GM19455 (cell line): ENCODE results near the gene SNRNP70.
"Not testable (repeated sequence)": the region's sequence is repeated elsewhere in the genome, so short reads cannot be mapped to it uniquely, and the experiment has no call there.

ENCODE experiments used
- ATAC-seq: cut with Tn5 transposase; IDR thresholded peaks from one replicate; pipeline ENCODE4 v1.9.1; 2021; ENCODE audit not compliant: unreplicated experiment

Gene SNRNP70

DNA sequence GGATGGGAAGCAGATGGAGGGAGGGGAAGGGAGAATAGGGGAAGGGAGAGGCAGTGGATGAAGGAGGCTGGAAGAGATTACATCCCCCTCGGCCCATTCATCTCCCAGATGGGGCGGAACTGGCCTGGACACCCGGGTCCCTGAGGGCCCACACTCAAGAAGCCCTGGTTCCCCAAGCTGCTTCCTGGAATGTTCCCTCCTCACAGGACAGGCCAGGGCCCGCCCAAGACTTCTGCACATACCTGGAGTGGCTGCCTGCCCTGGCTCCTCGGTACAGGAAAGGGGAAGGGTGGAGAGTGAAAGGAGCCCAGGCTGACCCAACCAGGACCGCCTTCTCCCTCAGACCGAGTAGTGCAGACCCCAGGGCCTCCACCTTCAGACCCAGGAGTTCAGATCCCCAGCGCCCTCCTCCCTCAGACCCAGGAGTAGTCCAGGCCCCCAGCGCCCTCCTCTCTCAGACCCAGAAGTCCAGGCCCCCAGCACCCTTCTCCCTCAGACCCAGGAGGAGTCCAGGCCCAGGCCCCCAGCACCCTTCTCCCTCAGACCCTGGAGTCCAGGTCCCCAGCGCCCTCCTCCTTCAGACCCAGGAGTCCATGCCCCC is 21.1 kb upstream of the SNRNP70 start:
- no peak for ATAC-seq

DNA sequence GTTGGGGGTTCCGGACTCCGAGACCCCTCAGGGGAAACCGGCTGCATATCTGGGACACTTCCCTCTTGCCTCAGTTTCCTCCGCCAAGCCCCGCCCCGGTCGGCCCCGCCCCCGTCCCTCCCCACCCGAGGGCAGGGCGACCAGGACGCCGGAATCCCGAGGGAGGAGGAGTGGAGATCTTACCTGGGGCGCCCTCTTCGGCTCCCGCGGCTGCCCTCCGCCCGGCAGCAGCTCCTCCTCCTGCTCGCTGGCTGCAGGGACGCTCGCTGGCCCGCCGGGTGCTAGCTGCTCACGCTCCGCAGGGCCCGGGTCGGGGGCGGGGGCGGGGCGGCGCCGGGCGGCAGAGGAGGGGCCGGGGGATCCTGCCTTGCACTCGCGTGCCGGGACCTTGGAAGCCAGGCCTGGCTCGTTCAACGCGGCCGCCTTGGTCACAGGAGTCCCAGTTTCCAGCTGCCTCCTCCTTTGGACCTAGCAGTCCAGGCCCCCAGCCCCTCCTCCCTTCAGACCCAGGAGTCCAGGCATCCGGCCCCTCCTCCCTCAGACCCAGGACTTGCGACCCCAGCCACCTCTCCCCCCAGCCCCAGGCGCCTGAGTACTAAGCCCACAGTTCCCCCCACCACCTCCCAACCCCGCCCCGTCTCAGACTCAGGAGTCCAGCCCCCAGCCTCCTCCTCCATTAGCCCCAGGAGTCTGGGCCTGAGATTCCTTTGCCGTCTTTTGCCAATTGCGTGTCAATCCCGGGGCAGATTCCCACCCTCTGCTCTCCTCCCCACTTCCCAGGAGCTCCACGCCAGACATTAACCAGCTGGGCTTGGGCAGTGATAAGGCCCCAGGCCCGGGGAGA is 20.3 kb upstream of the SNRNP70 start, which contains the start of gene NTF4:
TSS of gene NTF4 (minus strand) at position 51 of the 844 bp plus-strand sequence. CDS start 2,821 bp downstream, outside the sequence.
- no peak for ATAC-seq

DNA sequence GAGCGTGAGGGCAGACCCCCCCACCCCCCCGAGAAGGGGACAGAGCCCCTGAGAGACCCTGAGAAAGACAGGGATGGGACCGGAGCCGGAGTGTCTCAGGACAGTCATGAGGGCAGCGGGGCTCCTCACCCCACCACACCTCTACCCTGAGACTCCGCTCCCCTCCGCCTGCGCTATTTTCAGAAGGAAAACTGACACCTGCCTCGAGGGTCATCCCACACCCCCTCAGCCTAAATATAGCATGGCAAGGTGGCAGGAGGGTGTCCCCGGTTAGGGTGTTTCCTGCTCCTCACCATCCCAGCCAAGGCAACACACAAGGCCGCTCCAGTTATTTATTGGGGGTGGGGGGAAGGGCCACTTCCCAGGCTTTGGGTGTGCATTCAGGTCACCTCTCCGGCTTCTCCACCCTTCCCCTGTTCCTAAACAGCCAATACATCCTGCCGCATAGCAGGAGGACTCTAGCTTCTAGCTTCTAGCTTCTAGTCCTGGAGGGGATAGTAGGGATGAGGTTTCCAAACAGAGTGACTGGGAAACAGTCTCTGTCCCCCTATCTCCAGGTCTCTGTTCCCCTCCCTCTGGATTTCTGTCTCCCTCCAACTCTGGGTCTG is 19.2 kb upstream of the SNRNP70 start:
- no peak for ATAC-seq

DNA sequence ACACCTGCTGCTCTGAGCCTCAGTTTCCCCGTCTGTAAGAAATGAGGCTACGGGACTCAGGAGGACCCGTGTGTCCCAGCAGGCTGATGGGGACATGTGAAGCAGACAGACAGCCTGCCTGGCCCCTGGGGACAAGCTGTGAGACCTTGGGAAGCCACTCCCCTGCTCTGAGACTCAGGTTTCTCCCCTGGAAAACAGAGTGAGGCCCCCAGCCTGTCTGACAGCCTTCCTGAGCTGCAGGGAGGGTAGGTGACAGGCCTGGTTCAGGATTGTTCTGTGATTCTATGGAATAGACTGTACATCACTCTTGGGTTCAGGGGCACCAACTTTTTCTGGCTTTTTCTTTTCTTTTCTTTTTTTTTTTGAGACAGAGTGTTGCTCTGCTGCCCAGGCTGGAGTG is 17.7 kb upstream of the SNRNP70 start:
- ATAC-seq = no peak

DNA sequence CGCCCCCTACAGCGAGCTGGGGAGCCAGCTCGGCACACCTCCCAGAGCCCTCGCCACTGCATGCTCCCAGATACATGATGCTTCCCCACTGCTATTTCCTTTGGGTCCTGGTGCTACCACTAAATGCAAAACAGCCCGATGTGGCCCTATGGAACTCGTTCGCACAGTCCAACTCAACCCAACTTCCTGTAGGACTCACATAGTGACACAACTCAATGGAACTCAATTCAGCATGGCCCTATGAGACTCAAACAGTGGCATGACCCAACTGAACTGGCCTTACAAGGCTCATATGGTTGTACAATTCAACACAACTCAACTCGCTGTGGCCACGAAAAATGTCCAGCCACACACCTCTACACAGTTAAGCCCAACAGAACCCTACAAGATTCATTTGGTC is 16.2 kb upstream of the SNRNP70 start:
- no peak for ATAC-seq

DNA sequence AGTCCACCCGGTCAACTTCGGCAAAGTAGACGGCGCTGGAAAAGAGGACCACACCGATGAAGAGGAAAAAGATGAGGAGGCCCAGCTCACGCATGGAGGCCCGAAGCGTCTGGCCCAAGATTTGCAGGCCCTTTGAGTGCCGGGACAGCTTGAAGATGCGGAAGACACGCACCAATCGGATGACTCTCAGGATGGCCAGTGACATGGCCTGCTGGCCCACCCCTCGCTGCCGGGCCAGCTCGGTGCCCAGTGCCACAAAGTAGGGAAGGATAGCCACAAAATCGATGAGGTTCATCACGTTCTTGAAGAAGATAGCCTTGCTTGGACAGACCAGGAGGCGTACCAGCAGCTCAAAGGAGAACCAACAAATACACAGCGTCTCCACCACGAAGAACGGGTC is 14.8 kb upstream of the SNRNP70 start:
- no peak for ATAC-seq

DNA sequence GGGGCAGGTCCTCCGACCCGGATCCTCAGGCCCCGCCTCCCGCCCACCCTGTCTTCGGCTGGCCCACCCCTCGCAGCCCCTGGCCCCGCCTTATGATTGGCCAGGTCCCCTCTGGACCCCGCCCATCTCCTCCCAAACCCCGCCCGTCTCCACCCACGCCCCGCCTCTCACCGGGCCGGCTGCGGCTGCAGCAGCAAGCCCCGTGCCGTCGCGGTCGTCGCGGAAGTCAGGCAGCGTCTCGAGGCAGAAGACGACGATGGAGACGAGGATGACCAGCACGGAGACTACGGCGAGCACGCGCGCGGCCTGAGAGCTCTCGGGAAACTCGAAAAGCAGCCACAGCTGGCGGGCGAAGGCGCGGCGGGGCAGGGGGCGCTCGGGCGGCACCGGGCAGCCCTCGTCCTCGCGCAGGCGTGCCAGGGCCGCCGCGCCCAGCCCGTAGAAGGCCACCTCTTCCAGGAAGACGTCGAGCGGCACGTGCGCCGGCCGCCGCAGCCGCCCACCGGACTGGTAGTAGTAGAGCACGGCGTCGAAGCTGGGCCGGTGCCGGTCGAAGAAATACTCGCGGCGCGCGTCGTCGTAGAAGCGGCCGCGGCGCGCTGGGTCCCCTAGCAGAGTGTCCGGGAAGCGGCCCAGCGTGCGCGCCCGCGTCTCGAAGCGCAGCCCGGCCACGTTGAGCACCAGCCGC is 13.2 kb upstream of the SNRNP70 start:
- no peak for ATAC-seq

DNA sequence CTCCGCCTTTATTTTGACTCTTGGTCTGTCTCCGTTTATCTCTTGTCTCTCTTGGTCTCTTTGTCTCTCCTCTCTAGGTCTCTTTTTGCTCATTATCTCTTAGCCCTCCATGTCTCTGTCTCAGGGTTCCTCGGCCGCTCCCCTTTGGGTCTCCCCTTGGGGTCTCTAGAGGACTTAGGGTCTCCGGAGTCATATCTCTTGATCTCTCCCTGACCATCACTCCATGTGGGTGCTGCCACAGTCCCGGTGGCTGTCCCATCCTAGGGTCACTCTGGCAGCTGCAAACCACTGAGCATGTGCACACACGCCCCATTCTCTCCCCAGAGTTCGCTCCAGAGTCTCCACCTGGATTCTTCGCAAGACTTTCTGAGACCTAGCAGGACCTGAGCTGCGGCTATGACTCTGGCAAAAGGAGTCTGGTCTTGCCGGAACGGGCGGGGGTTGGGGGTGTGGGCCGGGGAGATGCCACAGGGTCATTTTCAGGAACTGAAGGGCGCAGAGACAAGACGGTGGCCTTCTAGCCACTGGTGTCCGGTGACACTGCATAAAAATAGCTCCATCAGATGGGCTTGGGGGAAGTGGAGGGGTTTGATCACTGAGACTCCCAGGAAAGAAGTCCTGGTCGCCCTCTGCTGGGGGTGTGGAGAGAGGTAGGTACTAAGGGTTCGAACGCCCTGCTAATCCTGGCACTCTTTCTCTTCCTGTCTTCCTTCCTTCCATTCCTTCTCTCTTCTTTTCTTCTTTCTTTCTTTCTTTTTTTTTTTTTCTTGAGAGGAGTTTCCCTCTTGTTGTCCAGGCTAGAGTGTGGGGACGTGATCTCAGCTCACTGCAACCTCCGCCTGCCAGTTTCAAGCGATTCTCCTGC is 11.5 kb upstream of the SNRNP70 start:
- ATAC-seq = no peak

DNA sequence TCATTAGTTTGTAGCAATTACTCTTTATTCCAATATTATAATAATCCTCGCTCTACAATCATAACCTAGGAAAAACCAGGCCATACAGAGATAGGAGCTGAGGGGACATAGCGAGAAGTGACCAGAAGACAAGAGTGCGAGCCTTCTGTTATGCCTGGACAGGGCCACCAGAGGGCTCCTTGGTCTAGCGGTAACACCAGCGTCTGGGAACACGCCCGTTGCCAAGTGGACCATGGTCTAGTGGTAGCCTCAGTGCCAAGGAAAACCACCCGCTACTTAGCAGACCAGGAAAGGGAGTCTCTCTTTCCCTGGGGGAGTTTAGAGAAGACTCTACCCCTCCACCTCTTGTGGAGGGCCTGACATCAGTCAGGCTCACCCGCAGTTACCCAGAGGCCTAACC is 10.4 kb upstream of the SNRNP70 start:
- ATAC-seq = not testable (repeated sequence)

DNA sequence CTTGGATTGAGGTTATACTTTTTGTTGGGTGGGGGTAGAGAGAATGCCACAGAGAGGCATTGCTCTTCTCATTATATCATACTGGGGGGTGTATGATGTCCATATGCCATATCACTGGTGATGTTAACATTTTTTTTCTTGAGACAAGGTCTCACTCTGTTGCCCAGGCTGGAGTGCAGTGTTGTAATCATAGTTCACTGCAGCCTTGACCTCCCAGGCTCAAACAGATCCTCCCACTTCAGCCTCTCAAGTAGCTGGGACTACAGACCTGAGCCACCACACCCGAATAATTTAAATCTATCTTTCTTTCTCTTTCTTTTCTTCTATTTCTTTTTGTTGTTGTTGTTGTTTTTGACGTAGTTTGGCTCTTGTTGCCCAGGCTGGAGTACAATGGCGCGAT is 4.9 kb upstream of the SNRNP70 start:
- ATAC-seq = no peak

DNA sequence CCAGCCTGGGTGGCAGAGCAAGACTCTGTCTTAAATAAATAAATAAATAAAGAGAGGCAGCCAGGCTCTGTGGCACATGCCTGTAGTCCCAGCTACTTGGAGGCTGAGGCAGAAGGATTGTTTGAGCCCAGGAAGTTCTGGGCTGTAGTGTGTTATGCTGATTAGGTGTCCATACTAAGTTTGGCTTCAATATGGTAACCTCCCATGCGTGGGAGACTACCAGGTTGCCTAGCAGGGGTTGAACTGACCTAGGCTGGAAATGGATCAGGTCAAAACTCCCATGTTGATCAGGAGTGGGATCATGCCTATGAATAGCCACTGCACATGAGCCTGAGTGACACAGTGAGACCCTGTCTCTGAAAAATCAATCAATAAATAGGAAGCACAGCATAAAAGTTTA is 4.0 kb upstream of the SNRNP70 start:
- ATAC-seq = no peak

DNA sequence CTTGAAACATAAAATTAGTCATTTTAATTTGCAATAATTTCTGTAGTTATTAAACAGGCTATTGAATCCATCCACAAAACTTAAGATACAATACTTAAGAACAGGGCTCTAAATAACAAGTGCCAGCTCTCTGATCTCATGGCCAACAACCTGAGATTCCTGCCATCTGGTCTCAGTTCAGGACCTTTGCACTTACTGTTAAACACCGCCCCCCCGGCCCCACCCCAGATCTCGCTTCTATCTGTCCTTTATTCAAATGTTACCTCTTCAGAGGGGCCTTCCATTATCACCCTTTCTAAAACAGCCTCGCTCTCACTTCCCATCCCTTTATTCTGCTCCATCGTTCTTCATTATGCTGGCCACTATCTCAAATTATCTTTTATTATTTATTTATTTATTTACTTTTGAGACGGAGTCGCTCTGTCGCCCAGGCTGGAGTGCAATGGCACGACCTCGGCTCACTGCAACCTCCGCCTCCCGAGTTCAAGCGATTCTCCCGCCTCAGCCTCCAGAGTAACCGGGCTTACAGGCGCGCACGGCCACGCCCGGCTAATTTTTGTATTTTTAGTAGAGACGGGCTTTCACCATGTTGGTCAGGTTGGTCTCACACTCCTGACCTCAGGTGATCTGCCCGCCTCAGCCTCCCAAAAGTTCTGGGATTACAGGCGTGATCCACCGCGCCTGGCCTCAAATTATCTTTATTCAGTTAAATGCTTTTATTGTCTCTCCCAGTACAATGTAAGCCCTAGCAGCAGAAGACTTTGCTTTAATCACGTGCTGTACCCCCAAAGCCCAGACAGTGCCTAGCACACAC is 838 bp upstream of the SNRNP70 start:
- ATAC-seq = no peak

DNA sequence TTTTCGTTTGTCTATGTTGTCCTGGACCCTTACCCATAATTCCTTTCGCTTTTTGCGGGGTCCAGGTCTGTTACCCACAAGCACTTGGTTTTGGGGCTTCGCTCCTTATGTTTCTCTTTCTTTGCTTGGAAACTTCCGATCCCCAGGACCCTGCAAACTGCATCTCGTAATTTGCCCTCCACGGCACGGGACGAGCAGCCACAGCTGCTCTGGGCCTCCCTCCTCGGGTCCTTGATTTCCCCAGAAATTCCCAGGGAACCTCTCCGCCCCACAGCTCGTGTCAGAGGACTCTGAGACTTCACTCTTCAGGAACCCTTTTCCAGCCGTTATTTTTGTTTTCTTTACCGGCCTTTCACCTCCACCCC is 599 bp downstream of the SNRNP70 start:
- no peak for ATAC-seq

DNA sequence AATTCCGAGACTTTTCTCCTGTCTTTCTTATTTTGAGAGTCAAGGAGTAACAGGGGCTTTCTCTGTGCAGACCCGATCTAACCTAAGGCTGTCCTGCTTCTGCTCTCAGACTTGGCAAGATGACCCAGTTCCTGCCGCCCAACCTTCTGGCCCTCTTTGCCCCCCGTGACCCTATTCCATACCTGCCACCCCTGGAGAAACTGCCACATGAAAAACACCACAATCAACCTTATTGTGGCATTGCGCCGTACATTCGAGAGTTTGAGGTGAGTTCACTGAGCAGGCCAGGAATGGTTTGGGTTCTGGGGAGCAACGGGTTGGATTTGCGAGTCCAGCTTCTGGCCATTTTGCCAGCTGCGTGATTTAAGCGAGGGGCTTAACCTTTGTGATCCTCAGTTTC is 1.0 kb downstream of the SNRNP70 start:
- no peak for ATAC-seq

DNA sequence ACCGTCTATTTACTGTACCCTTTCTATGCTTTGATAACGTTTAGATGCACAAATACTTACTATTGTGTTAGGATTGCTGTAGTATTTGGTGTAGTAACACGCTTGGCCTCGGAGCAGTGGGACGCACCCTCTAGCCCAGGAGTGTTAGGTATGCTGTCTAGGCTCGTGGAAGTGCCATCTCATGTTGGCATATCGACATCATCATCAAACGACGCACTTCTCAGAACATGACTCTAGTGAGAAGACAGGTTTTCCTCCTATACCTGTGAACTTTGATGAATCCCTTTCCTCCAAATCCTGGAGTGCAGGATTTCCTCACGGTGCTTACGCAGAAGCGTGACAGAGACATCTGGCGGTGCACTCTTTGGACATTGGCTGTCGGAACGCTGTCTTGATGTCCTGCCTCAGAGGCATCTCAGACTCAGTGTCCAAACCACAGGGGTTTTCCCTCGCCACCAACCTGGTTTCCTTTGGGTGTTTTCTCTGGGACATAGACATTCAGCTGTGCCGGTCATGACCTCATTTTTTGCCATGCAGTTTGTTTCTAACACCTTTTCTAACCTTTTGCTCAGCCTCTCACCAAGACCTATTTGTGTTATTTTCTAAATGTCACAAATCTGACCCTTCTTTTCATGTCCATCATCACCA is 6.3 kb downstream of the SNRNP70 start:
- no peak for ATAC-seq

DNA sequence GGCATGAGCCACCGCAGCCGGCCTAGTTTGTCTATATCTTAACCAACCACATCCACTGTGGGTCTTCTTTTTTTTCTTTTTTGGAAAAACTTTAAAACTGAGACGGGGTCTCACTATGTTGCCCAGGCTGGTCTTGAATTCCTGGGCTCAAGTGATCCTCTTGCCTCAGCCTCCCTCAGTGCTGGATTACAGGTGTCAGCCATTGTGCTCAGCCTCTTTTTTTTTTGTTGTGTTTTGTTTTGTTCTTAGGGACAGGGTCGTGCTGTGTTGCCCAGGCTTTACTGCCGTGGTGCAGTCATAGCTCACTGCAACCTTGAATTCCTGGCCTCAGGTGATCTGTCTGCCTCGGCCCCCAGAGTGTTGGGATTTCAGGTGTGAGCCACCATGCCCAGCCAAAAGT is 7.4 kb downstream of the SNRNP70 start:
- ATAC-seq = no peak

DNA sequence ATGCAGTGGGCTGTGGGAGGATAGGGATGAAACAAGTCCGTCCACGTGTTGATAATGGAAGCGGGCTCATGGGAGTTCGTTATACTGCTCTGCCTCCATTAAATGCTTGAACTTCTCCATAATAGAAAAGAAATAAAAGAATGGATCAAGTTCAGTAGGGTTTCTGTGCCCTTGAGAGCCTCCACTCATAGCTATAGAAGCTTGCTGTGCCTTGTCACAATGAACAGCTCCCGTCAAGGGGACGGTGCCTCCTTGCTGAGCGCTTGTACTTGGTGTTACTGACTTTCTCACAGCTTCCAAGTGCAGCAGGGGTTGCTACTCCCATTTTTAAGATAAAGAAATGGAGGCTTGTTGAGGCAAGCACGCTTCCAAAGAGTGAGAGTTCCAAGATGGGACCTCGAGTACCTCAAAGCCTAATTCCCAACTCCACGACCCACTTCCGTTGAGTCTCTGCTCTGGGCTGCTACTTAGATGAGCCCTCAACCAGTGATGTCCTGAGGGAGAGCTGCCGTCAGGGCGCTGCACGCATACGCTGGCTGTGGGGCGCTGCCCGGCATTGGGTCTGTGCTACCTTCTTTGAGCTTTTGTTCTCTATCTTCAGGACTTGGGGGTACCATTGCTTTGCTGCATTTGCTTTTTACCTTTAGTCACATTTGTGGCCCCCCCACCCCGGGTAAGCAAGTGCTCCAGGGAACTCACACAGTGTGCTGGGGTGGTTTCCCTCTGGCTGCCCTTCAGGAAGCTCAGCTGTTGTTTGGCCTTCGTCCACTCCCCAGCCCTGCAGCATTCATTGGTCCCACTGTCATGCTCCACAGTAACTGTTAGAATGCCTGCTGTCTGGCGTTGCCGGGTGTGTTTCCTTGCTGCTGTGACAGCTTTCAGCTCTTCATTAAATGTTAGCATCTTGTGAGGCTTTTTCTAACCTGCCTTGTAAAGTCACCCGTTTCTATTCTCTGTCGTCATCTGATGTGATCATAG is 9.5 kb downstream of the SNRNP70 start:
- no peak for ATAC-seq
